Spleen (tissue), 7 donors: ENCODE data around the gene HEBP1.
A peak's percentile ranks its signal among the peaks of the same experiment; 100 is the strongest.

Experiments used
- CTCF ChIP-seq, 11 experiments: fragments of 200-600 bp in 7 of 11; fragments of 450-650 bp in 4 of 11; sonication (generic) in 4 of 11; IDR thresholded peaks in 8 of 11; conservative IDR thresholded peaks in 3 of 11; 1 replicate in 7 of 11; 2 replicates in 4 of 11; pipeline versions ENCODE4 v1.4.0 to v1.8.0; 2016 to 2021; ENCODE audit warnings: antibody characterized with exemption in 11 of 11, inconsistent platforms in 4 of 11, mild to moderate bottlenecking in 1 of 11
- POLR2A ChIP-seq, 3 donors: fragments of 450-650 bp; IDR thresholded peaks; one replicate each; pipeline ENCODE4 v1.5.1; 2017; ENCODE audit warnings: antibody characterized with exemption in 3 of 3, mild to moderate bottlenecking in 1 of 3
- POLR2AphosphoS5 ChIP-seq, 3 donors: sonication (generic); formaldehyde crosslinking; IDR thresholded peaks; one replicate each; pipeline ENCODE4 v1.5.1; 2017; ENCODE audit warnings: antibody characterized with exemption in 3 of 3
- donor health status: DM: no; HTN: no; CAD: no; lungs with moderate emphysema.
- donor health status: DM: no; HTN: no; CAD: no.
- donor health status: DM: no; HTN: no; CAD: no.

GRCh38 chr12:12985817-12986408, 14.2 kb downstream of the HEBP1 start:
- TF ChIP-seq CTCF (IDR thresholded peaks at IDR 0.05 in 8 of 11, conservative IDR thresholded peaks at IDR 0.05 in 3 of 11) (peak in 5 of 11 experiments; percentile 36 to 56 (median 44)), POLR2AphosphoS5 (IDR thresholded peaks at IDR 0.05) (no peak), POLR2A (IDR thresholded peaks at IDR 0.05) (no peak)
